Liver (tissue), 3 donors: ENCODE data around the gene MAP3K8.

Source experiments
- ATF3 ChIP-seq: IDR thresholded peaks from 2 replicates; pipeline ENCODE4 v1.6.1; 2016; ENCODE audit warnings: antibody characterized with exemption
- CTCF ChIP-seq: fragments of 150-350 bp; IDR thresholded peaks from 2 replicates; pipeline ENCODE4 v1.5.1; 2017; ENCODE audit warnings: improper control_type of control experiment, low read depth, low read length; ENCODE audit not compliant: missing input control
- GABPA ChIP-seq, 2 donors: IDR thresholded peaks in 1 of 2; conservative IDR thresholded peaks in 1 of 2; 2 replicates each; pipeline ENCODE4 v1.6.1; 2016; ENCODE audit warnings: antibody characterized with exemption in 2 of 2, mild to moderate bottlenecking in 1 of 2, moderate library complexity in 1 of 2
- RAD21 ChIP-seq, 2 donors: IDR thresholded peaks; 2 replicates each; pipeline ENCODE4 v1.6.1; 2016; ENCODE audit warnings: antibody characterized with exemption in 2 of 2, mild to moderate bottlenecking in 2 of 2
- REST ChIP-seq: IDR thresholded peaks from 2 replicates; pipeline ENCODE4 v1.6.1; 2016; ENCODE audit warnings: antibody characterized with exemption, mild to moderate bottlenecking
- RXRA ChIP-seq, 2 donors: IDR thresholded peaks; 2 replicates each; pipeline ENCODE4 v1.6.1; 2017 to 2018; ENCODE audit warnings: antibody characterized with exemption in 2 of 2, mild to moderate bottlenecking in 1 of 2
- SP1 ChIP-seq: IDR thresholded peaks from 2 replicates; pipeline ENCODE4 v1.6.1; 2018; ENCODE audit warnings: antibody characterized with exemption, mild to moderate bottlenecking
- TAF1 ChIP-seq: conservative IDR thresholded peaks from 2 replicates; pipeline ENCODE4 v1.6.1; 2016; ENCODE audit warnings: antibody characterized with exemption, mild to moderate bottlenecking
- donor health status: healthy.
- donor health status: healthy.

GRCh38 chr10:30438021-30438850 is 4.3 kb downstream of the MAP3K8 start:
- TF ChIP-seq ATF3 (no peak), CTCF (no peak), TAF1 (no peak), GABPA (IDR thresholded peaks at IDR 0.05 in 1 of 2, conservative IDR thresholded peaks at IDR 0.05 in 1 of 2) (no peak), RAD21 (IDR thresholded peaks at IDR 0.05) (no peak), RXRA (IDR thresholded peaks at IDR 0.05) (no peak), SP1 (no peak), REST (no peak)
